Neuronal stem cell (in vitro differentiated cells): ENCODE results near the gene TBC1D22A.

ENCODE experiments used
- DNase-seq: peaks from one replicate; pipeline ENCODE4 v3.0.0-alpha.2; 2013; ENCODE audit warnings: low spot score
- H2AFZ ChIP-seq: one replicate; pipeline ENCODE4 v1.6.1; 2013; ENCODE audit warnings: mild to moderate bottlenecking, low read length, inconsistent platforms
- H2AK5ac ChIP-seq: 2 replicates; pipeline ENCODE4 v1.6.1; 2013; ENCODE audit warnings: low read depth, mild to moderate bottlenecking, inconsistent platforms, low read length, moderate library complexity, mixed read lengths
- H2BK120ac ChIP-seq: 2 replicates; pipeline ENCODE4 v1.6.1; 2013; ENCODE audit warnings: low read depth, mild to moderate bottlenecking, inconsistent platforms, low read length, moderate library complexity, mixed read lengths
- H2BK12ac ChIP-seq: one replicate; pipeline ENCODE4 v1.6.1; 2013; ENCODE audit warnings: low read length, inconsistent platforms
- H2BK15ac ChIP-seq: 2 replicates; pipeline ENCODE4 v1.6.1; 2013; ENCODE audit warnings: mild to moderate bottlenecking, low read length, inconsistent platforms, mixed read lengths
- H2BK5ac ChIP-seq: one replicate; pipeline ENCODE4 v1.6.1; 2013; ENCODE audit warnings: inconsistent platforms, mild to moderate bottlenecking, low read length, moderate library complexity
- H3K14ac ChIP-seq: one replicate; pipeline ENCODE4 v1.6.1; 2013; ENCODE audit warnings: low read length, inconsistent platforms
- H3K18ac ChIP-seq: 2 replicates; pipeline ENCODE4 v1.6.1; 2013; ENCODE audit warnings: low read length, inconsistent platforms
- H3K23ac ChIP-seq: 2 replicates; pipeline ENCODE4 v1.6.1; 2013; ENCODE audit warnings: low read depth, mild to moderate bottlenecking, mixed read lengths, low read length, inconsistent platforms; ENCODE audit not compliant: poor library complexity
- H3K27ac ChIP-seq: replicated peaks from 3 replicates; pipeline ENCODE4 v1.5.1; 2013; ENCODE audit warnings: low read length, inconsistent platforms
- H3K27me3 ChIP-seq, 3 experiments: 2 replicates each; pipeline ENCODE4 v1.6.1; 2013; ENCODE audit warnings: low read length in 3 of 3, mild to moderate bottlenecking in 2 of 3, inconsistent platforms in 1 of 3, low read depth in 1 of 3, mixed read lengths in 1 of 3, moderate library complexity in 1 of 3; ENCODE audit not compliant: control insufficient read depth in 3 of 3, insufficient read depth in 3 of 3
- H3K36me3 ChIP-seq, 2 donors: replicated peaks in 1 of 2; 2 replicates each; pipeline ENCODE4 v1.6.1; 2013; ENCODE audit warnings: low read length in 2 of 2; ENCODE audit not compliant: control insufficient read depth in 2 of 2, insufficient read depth in 2 of 2
- H3K4ac ChIP-seq: 2 replicates; pipeline ENCODE4 v1.6.1; 2013; ENCODE audit warnings: inconsistent platforms, mild to moderate bottlenecking, low read length, moderate library complexity
- H3K4me1 ChIP-seq, 2 donors: 1 replicate in 1 of 2; 2 replicates in 1 of 2; pipeline ENCODE4 v1.6.1; 2013; ENCODE audit warnings: low read length in 2 of 2, low read depth in 1 of 2; ENCODE audit not compliant: control insufficient read depth in 2 of 2, insufficient read depth in 1 of 2
- H3K4me2 ChIP-seq: one replicate; pipeline ENCODE4 v1.6.1; 2013; ENCODE audit warnings: mild to moderate bottlenecking, low read length, inconsistent platforms; ENCODE audit not compliant: insufficient read depth, poor library complexity, severe bottlenecking
- H3K4me3 ChIP-seq, 2 donors: 2 replicates each; pipeline ENCODE4 v1.5.1; 2013; ENCODE audit warnings: low read length in 2 of 2, mild to moderate bottlenecking in 2 of 2, inconsistent platforms in 1 of 2, moderate library complexity in 1 of 2
- H3K79me1 ChIP-seq: one replicate; pipeline ENCODE4 v1.6.1; 2013; ENCODE audit warnings: low read depth, mild to moderate bottlenecking, inconsistent platforms, low read length, moderate library complexity
- H3K9ac ChIP-seq: one replicate; pipeline ENCODE4 v1.6.1; 2013; ENCODE audit warnings: mild to moderate bottlenecking, low read depth, low read length, inconsistent platforms; ENCODE audit not compliant: poor library complexity
- H3K9me3 ChIP-seq, 2 donors: replicated peaks in 1 of 2; 2 replicates each; pipeline versions ENCODE3 to v1.6.1; 2013; ENCODE audit warnings: low read length in 2 of 2, mild to moderate bottlenecking in 2 of 2, inconsistent platforms in 1 of 2, low read depth in 1 of 2, mixed read lengths in 1 of 2, moderate library complexity in 1 of 2; ENCODE audit not compliant: control insufficient read depth in 2 of 2, insufficient read depth in 1 of 2
- H4K8ac ChIP-seq: one replicate; pipeline ENCODE4 v1.6.1; 2013; ENCODE audit warnings: low read depth, mild to moderate bottlenecking, inconsistent platforms, low read length, moderate library complexity
- H4K91ac ChIP-seq: one replicate; pipeline ENCODE4 v1.6.1; 2013; ENCODE audit warnings: low read length, low read depth, mild to moderate bottlenecking, inconsistent platforms; ENCODE audit not compliant: poor library complexity
- WGBS, 2 donors: extraction: QIAGEN DNeasy Blood & Tissue Kit; methylation state at CpG; one replicate each; pipeline ENCODE4 v1.1.7; 2013; ENCODE audit warnings: missing lambda C conversion rate in 2 of 2, mixed read lengths in 1 of 2; ENCODE audit not compliant: insufficient read length in 2 of 2, insufficient replicate concordance in 1 of 2; ENCODE audit errors: extremely low coverage in 2 of 2; 5-methylcytosine and 5-hydroxymethylcytosine counted together

Gene TBC1D22A

DNA sequence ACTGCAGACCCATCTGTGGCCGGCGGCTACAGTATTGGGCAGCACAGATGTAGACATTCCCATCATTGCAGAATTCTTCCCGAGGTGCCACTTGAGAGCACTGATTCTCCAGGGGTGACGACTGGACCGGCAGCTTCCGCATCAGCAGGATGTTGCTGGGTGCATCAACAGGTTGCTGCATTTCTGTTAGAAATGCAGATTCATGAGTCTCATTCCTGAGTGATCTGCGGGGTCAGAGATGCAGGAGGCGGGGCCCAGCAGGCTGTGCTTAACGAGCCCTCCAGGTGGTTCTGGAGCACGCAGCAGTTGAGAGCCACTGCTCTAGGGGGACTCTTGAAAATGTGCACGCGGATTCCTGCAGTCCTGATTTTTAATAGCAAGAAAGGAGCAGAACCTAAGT is 321.8 kb downstream of the TBC1D22A start:
- Histone ChIP-seq H3K36me3 (no peaks in the 10 kb centered on the region), H3K9me3 (no peaks in the 10 kb centered on the region), H3K4ac (no peak overlapping the region), H4K8ac (no peak overlapping the region), H3K4me1 (peaks cover 5 to 9% of the 10 kb centered on the region in 2 donors), H2AK5ac (no peak overlapping the region), H4K91ac (no peak overlapping the region), H3K14ac (no peak overlapping the region), H2BK5ac (no peak overlapping the region), H2BK15ac (no peak overlapping the region), H3K27ac (no peak overlapping the region), H2AFZ (no peak overlapping the region), H3K27me3 (no peaks in the 10 kb centered on the region), H2BK12ac (no peak overlapping the region), H3K9ac (no peak overlapping the region), H3K23ac (no peak overlapping the region), H3K79me1 (no peaks in the 10 kb centered on the region), H3K4me2 (no peak overlapping the region), H3K18ac (no peak overlapping the region), H2BK120ac (no peak overlapping the region), H3K4me3 (no peak overlapping the region)
- WGBS, 2 donors: no CpG with 5 or more reads among the region's 12 CpGs
- no peak for DNase-seq

DNA sequence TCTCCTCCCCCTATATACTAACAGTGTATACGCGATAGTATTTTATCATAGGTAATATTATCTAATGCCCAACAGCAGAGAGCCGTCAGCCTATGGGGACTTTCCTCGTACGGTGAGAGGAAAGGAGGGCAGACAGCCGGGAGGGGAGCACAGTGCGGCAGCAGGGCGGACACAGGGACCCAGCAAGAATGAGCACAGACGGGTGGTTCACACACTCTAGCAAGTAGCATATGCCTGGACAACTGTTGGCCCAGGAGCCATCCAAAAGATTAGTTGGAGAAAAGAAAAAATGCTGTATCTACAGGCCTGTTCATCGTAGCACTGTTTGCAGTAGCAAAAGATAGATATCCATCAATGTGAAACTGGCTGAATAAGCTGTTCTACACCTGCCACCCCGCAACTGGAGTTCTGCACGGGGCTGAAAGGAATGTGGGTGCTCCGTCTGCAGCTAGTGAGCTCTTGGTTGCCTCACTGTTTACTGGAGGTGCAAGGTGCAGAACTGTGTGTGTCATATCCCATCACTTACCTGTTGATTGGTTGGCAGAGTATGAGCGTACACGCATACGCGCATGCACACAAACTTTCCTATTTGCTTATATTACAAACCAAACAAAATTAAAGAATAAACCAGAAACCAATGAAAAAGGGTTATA is 324.3 kb downstream of the TBC1D22A start:
- H3K27me3 ChIP-seq: no peaks in the 10 kb centered on the region

DNA sequence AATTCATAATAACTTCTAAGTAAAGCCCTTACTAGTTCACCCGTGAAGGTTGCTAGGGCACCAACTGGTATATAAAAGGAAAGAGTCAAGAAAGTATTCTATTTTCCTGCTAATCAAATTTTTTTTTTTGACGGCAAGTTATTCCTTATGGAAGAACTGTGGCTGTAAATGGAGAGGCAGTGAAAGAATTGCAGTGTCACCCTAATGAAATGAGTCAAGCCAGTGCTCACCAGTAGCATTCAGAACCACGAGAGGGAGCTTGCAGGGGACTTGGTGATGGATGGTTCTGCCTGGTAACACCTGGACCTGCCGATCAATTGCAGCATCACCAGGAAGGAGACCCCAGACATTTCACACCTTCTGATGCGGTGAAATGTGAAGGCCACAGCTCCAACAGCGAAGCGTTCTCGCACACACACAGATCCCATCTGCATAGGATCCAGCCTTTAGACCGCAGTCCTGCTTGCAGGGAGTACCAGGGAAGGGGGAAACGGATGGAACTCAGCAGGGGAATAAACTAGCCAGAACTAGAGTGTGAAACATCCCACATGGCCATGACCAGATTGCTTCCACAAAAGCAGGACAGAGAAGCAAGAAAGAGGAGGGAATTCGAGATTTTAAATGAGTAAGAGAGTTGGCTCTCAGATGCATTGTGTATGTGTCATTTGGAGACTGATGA is 326.2 kb downstream of the TBC1D22A start:
- H3K27ac ChIP-seq: no peak overlapping the region

More for the DNA sequence above, 324.3 kb downstream of the TBC1D22A start:
- Histone ChIP-seq H3K4me2 (no peak overlapping the region), H2AK5ac (no peak overlapping the region), H3K9ac (no peak overlapping the region), H2BK15ac (no peak overlapping the region), H3K23ac (no peak overlapping the region), H3K14ac (no peak overlapping the region), H3K27ac (no peak overlapping the region), H4K91ac (no peak overlapping the region), H3K9me3 (no peaks in the 10 kb centered on the region), H2AFZ (no peak overlapping the region), H3K18ac (no peak overlapping the region), H3K36me3 (no peaks in the 10 kb centered on the region), H2BK12ac (peak overlapping the region; percentile 75), H3K4me3 (no peak overlapping the region), H4K8ac (no peak overlapping the region), H3K4me1 (peaks cover 8 to 16% of the 10 kb centered on the region in 2 donors), H2BK120ac (no peak overlapping the region), H3K4ac (no peak overlapping the region), H3K79me1 (no peaks in the 10 kb centered on the region), H2BK5ac (no peak overlapping the region)
- WGBS, 2 donors: no CpG with 5 or more reads among the region's 17 CpGs
- no peak for DNase-seq

DNA sequence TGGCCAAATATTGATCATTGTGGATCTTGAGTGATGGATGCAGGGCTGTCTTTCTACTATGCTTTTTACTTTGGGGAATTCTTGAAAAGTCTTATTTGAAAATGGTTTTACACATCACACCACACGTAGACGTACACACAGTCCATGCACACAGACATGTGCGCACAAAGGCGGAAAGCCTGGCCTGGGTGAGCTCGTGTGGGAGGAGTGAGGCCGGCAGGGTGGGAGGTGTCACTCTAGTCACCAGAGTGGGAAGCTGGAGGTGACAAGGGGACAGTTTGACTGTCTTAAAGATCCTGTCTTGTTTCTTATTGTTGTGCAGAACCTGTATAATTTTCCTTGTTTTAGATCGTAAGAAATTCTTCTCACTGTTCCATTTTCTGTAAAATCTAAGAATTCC is 326.9 kb downstream of the TBC1D22A start:
- Histone ChIP-seq H3K36me3 (peaks cover 0 to 2% of the 10 kb centered on the region in 2 donors), H2BK5ac (no peak overlapping the region), H4K8ac (no peak overlapping the region), H3K4me2 (no peak overlapping the region), H3K79me1 (no peaks in the 10 kb centered on the region), H3K4me1 (peaks cover 14 to 15% of the 10 kb centered on the region in 2 donors), H3K9ac (no peak overlapping the region), H2BK12ac (no peak overlapping the region), H3K9me3 (peaks cover 4 to 11% of the 10 kb centered on the region in 2 donors), H3K4me3 (no peak overlapping the region), H4K91ac (no peak overlapping the region), H2BK15ac (no peak overlapping the region), H3K14ac (no peak overlapping the region), H3K27ac (no peak overlapping the region), H3K27me3 (no peaks in the 10 kb centered on the region), H3K18ac (no peak overlapping the region), H3K23ac (no peak overlapping the region), H2AK5ac (no peak overlapping the region), H2BK120ac (no peak overlapping the region), H3K4ac (no peak overlapping the region), H2AFZ (no peak overlapping the region)
- WGBS, 2 donors: no CpG with 5 or more reads among the region's 7 CpGs
- DNase-seq: no peak

More for the DNA sequence above, 326.2 kb downstream of the TBC1D22A start:
- Histone ChIP-seq H4K91ac (no peak overlapping the region), H3K4me3 (no peak overlapping the region), H3K4me2 (no peak overlapping the region), H4K8ac (no peak overlapping the region), H2AFZ (no peak overlapping the region), H3K18ac (no peak overlapping the region), H2BK15ac (no peak overlapping the region), H2AK5ac (no peak overlapping the region), H3K36me3 (no peaks in the 10 kb centered on the region), H2BK5ac (no peak overlapping the region), H3K14ac (no peak overlapping the region), H3K27me3 (no peaks in the 10 kb centered on the region), H3K9me3 (peaks cover 0 to 3% of the 10 kb centered on the region in 2 donors), H3K9ac (no peak overlapping the region), H2BK120ac (no peak overlapping the region), H3K4ac (no peak overlapping the region), H2BK12ac (no peak overlapping the region), H3K4me1 (peaks cover 15 to 19% of the 10 kb centered on the region in 2 donors), H3K23ac (no peak overlapping the region), H3K79me1 (no peaks in the 10 kb centered on the region)
- DNase-seq: no peak
- WGBS, 2 donors: no CpG with 5 or more reads among the region's 11 CpGs
